ENCODE measurements around the gene FLAD1. TPM values are rescaled to one million over a fixed set of nuclear protein-coding genes. Genes with fewer than 3 reads are reported as not detected.

Gene FLAD1
- total and polyA plus RNA-seq, 2 donors (not counting 3 experiments of a cell fraction or from before 2014, with no cell fraction given) = 42.2 to 59.1 TPM

DNA sequence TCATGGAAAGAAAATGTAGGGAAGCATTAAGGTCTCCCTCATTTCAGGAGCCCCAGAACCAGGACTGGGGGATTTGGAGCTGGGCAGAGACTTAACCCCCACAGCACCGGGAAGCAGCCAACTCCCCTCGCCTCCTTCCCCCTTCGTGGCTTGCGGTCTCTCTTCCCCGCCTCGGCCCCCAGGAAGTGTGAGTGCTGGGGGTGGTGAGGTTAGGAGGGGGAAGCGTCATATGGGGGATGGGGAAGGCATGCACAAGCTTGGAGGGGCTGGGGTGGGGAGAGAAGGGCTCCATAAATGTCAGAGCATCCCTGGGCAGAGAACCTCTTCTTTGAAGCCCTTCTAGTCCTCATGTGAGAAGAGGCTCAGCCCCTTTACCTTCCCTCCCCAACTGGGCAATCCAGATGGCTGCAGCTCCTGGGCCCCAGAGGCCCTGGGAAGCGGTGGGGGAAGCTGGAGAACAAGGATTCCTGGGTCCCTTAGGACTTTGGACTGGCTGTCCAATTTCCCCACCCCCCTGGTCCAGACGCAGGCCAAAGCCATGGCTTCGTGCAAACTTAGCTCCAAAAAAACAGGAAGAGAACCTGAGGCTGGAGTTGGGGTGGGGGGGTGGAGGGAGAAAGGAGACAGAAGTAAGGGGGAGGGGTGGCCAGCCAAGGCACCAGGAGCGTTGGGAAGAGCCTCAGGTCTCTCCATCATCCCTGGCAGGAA is 27.2 kb downstream of the FLAD1 start:
- DNase-seq (ENCODE audit: low read depth, low spot score) = no peak
- no peak for TF ChIP-seq FOS (IDR thresholded peaks at IDR 0.05; ENCODE audit: borderline replicate concordance, insufficient read depth, low read length)
- no peak for TF ChIP-seq JUN (IDR thresholded peaks at IDR 0.05; ENCODE audit: borderline replicate concordance, insufficient read depth, insufficient read length, low read depth)
- no peak for TF ChIP-seq EZH2 (IDR thresholded peaks at IDR 0.05; ENCODE audit: borderline replicate concordance, low read depth, low read length, severe bottlenecking)
- TF ChIP-seq, protein P1, sequence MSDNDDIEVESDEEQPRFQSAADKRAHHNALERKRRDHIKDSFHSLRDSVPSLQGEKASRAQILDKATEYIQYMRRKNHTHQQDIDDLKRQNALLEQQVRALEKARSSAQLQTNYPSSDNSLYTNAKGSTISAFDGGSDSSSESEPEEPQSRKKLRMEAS (IDR thresholded peaks at IDR 0.05; ENCODE audit: insufficient read depth, insufficient read length) = no peak
- TF ChIP-seq GATA2 (IDR thresholded peaks at IDR 0.05; ENCODE audit: insufficient read depth, insufficient read length, low read depth, low read length) = no peak
- TF ChIP-seq POLR2AphosphoS5 (IDR thresholded peaks at IDR 0.05; ENCODE audit: insufficient read depth, low read depth, low read length) = no peak
- TF ChIP-seq, protein P2, sequence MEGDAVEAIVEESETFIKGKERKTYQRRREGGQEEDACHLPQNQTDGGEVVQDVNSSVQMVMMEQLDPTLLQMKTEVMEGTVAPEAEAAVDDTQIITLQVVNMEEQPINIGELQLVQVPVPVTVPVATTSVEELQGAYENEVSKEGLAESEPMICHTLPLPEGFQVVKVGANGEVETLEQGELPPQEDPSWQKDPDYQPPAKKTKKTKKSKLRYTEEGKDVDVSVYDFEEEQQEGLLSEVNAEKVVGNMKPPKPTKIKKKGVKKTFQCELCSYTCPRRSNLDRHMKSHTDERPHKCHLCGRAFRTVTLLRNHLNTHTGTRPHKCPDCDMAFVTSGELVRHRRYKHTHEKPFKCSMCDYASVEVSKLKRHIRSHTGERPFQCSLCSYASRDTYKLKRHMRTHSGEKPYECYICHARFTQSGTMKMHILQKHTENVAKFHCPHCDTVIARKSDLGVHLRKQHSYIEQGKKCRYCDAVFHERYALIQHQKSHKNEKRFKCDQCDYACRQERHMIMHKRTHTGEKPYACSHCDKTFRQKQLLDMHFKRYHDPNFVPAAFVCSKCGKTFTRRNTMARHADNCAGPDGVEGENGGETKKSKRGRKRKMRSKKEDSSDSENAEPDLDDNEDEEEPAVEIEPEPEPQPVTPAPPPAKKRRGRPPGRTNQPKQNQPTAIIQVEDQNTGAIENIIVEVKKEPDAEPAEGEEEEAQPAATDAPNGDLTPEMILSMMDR (IDR thresholded peaks at IDR 0.05; ENCODE audit: extremely low read depth in 1 of 2, insufficient read depth in 1 of 2, low read depth in 1 of 2, low read length in 2 of 2) = no peak
- TF ChIP-seq MYC (IDR thresholded peaks at IDR 0.05; ENCODE audit: low read depth, low read length) = no peak
- TF ChIP-seq POLR2A (IDR thresholded peaks at IDR 0.05; ENCODE audit: low read depth, low read length) = no peak
- CTCF ChIA-PET = interaction anchor here (0.6 kb wide), 1 partner anchor 47 kb away, joined by 5 read pairs; no protein-coding TSS in a partner anchor
- no peaks in the 10 kb centered on the region for H3K27me3 ChIP-seq (ENCODE audit: control insufficient read depth in 2 of 2, insufficient read depth in 2 of 2, low read length in 2 of 2)
- no peaks in the 10 kb centered on the region for H4K20me1 ChIP-seq (replicated peaks; ENCODE audit: control insufficient read depth, extremely low read depth, insufficient read depth, low read length)
- H3K4me2 ChIP-seq (ENCODE audit: insufficient read depth, low read length) = no peak overlapping the region
- no peaks in the 10 kb centered on the region for H3K9me1 ChIP-seq (replicated peaks; ENCODE audit: control insufficient read depth, extremely low read depth, insufficient read depth, low read length)
- H3K79me2 ChIP-seq (ENCODE audit: control insufficient read depth, insufficient read depth, low read length) = peaks cover 8% of the 10 kb centered on the region
- POLR2A ChIA-PET = interaction anchor here (0.6 kb wide), 1 partner anchor 9 kb away, joined by 6 read pairs; no protein-coding TSS in a partner anchor
- no peak overlapping the region for H3K27ac ChIP-seq (ENCODE audit: insufficient read depth, low read depth, low read length)
- no peak overlapping the region for H2AFZ ChIP-seq (ENCODE audit: low read depth, low read length)
- H3K9me3 ChIP-seq (replicated peaks; ENCODE audit: control insufficient read depth, insufficient read depth, low read length) = no peaks in the 10 kb centered on the region
- BruUV-seq (replicated peaks) = no TSS peak
- no peak overlapping the region for H3K4me3 ChIP-seq (replicated peaks in 1 of 3; ENCODE audit: insufficient read depth in 1 of 3, low read depth in 1 of 3, low read length in 3 of 3)
- H3K36me3 ChIP-seq (ENCODE audit: control insufficient read depth in 2 of 2, extremely low read depth in 1 of 2, insufficient read depth in 2 of 2, low read length in 2 of 2) = peaks cover 0 to 6% of the 10 kb centered on the region in 2 experiments
- FAIRE-seq = no peak
- no peak overlapping the region for H3K9ac ChIP-seq (replicated peaks; ENCODE audit: extremely low read depth, insufficient read depth, low read length)
- intact Hi-C loops (cut with micrococcal nuclease) = no loop called here
- dilution Hi-C loops (cut with MboI; ENCODE audit: extremely low pct_ligation_motif_present, low sequenced_read_pairs) = no loop called here
- H3K4me1 ChIP-seq (ENCODE audit: control insufficient read depth, extremely low read depth, insufficient read depth, low read length) = peaks cover 2% of the 10 kb centered on the region
